Loucy (cell line): ENCODE data around the gene ZFYVE28.

Experiments
- H2AFZ ChIP-seq: fragments of 200-600 bp; sonication (generic); 2 replicates; pipeline ENCODE4 v1.6.0; 2016; ENCODE audit warnings: antibody characterized with exemption, mild to moderate bottlenecking, low read length, moderate library complexity
- H3F3A ChIP-seq: fragments of 200-600 bp; 2 replicates; pipeline ENCODE4 v1.6.0; 2016; ENCODE audit warnings: antibody characterized with exemption, low read depth, mild to moderate bottlenecking
- H3K27me3 ChIP-seq: fragments of 200-600 bp; sonication (generic); 2 replicates; pipeline ENCODE4 v1.6.1; 2014; ENCODE audit warnings: low read length, mild to moderate bottlenecking; ENCODE audit not compliant: insufficient read depth, poor library complexity, severe bottlenecking
- H3K36me3 ChIP-seq: fragments of 200-600 bp; sonication (generic); 2 replicates; pipeline ENCODE4 v1.6.1; 2016; ENCODE audit warnings: low read length; ENCODE audit not compliant: insufficient read depth
- H3K4me1 ChIP-seq: fragments of 200-600 bp; sonication (generic); 2 replicates; pipeline ENCODE4 v1.5.1; 2014; ENCODE audit warnings: low read length, mild to moderate bottlenecking; ENCODE audit not compliant: insufficient read depth, poor library complexity, severe bottlenecking
- H3K4me2 ChIP-seq: fragments of 200-600 bp; sonication (generic); 2 replicates; pipeline ENCODE4 v1.6.0; 2014; ENCODE audit warnings: antibody characterized with exemption, low read length, low read depth, mild to moderate bottlenecking; ENCODE audit not compliant: poor library complexity, severe bottlenecking
- H3K4me3 ChIP-seq: fragments of 200-600 bp; sonication (generic); 2 replicates; pipeline ENCODE4 v1.5.1; 2014; ENCODE audit warnings: low read length, mild to moderate bottlenecking, mixed read lengths; ENCODE audit not compliant: poor library complexity, severe bottlenecking
- H3K79me2 ChIP-seq: fragments of 200-600 bp; sonication (generic); 2 replicates; pipeline ENCODE4 v1.6.1; 2014; ENCODE audit warnings: low read length; ENCODE audit not compliant: insufficient read depth
- H3K9ac ChIP-seq: fragments of 200-600 bp; sonication (generic); 2 replicates; pipeline ENCODE4 v1.6.0; 2014; ENCODE audit warnings: mild to moderate bottlenecking, low read depth, low read length, moderate library complexity; ENCODE audit not compliant: poor library complexity, severe bottlenecking
- H3K9me2 ChIP-seq: fragments of 200-600 bp; sonication (generic); replicated peaks from 2 replicates; pipeline ENCODE4 v1.6.1; 2016; ENCODE audit warnings: low read depth, low read length, mixed read lengths
- H3K9me3 ChIP-seq: fragments of 200-600 bp; sonication (generic); 2 replicates; pipeline ENCODE4 v1.6.1; 2014; ENCODE audit warnings: mild to moderate bottlenecking, antibody characterized with exemption, low read length, low read depth; ENCODE audit not compliant: insufficient read depth
- H4K20me1 ChIP-seq: fragments of 200-600 bp; sonication (generic); 2 replicates; pipeline ENCODE4 v1.6.0; 2014; ENCODE audit warnings: antibody characterized with exemption, low read length, mild to moderate bottlenecking; ENCODE audit not compliant: insufficient read depth, poor library complexity, severe bottlenecking
- CTCF ChIP-seq: fragments of 200-600 bp; sonication (generic); conservative IDR thresholded peaks from 2 replicates; pipeline ENCODE4 v1.5.1; 2014; ENCODE audit warnings: mild to moderate bottlenecking, antibody characterized with exemption, low read length
- EZH2phosphoT487 ChIP-seq: fragments of 200-600 bp; IDR thresholded peaks from 2 replicates; pipeline ENCODE4 v1.6.1; 2018; ENCODE audit warnings: antibody characterized with exemption, mild to moderate bottlenecking, moderate library complexity, borderline replicate concordance

The ZFYVE28 gene

GRCh38 chr4:2261853-2262144 is 156.6 kb downstream of the ZFYVE28 start, which contains the start of gene MXD4:
MXD4 (minus strand) TSS chr4:2262109; CDS start chr4:2261980, 129 bp downstream.
- Histone ChIP-seq H3K4me2 (peak within 1 kb of the TSS; percentile 97), H3K9ac (peak within 1 kb of the TSS; percentile 97), H4K20me1 (peaks cover 35% of the 10 kb centered on the region), H3K9me2 (no peaks in the 10 kb centered on the region), H3K27me3 (no peaks in the 10 kb centered on the region), H3K9me3 (no peaks in the 10 kb centered on the region), H3K79me2 (peaks cover 49% of the 10 kb centered on the region), H2AFZ (peak within 1 kb of the TSS; percentile 84), H3K36me3 (no peaks in the 10 kb centered on the region), H3K4me3 (peak within 1 kb of the TSS; percentile 92), H3K4me1 (peaks cover 22% of the 10 kb centered on the region), H3F3A (no peaks in the 10 kb centered on the region)
- TF ChIP-seq CTCF (no peak), EZH2phosphoT487 (no peak)

- Histone ChIP-seq H3K9ac (peak overlapping the region; percentile 79), H3K4me1 (peaks cover 22% of the 10 kb centered on the region), H3K4me3 (peak overlapping the region; percentile 92), H3K27me3 (no peaks in the 10 kb centered on the region), H4K20me1 (peaks cover 38% of the 10 kb centered on the region), H3K36me3 (peaks cover 2% of the 10 kb centered on the region; the same call in 1 of the 2 replicates), H3K9me3 (no peaks in the 10 kb centered on the region), H3K4me2 (peak overlapping the region; percentile 87), H3F3A (no peaks in the 10 kb centered on the region), H3K79me2 (peaks cover 54% of the 10 kb centered on the region), H3K9me2 (no peaks in the 10 kb centered on the region), H2AFZ (no peak overlapping the region)
- TF ChIP-seq CTCF (no peak), EZH2phosphoT487 (no peak)
Measured at GRCh38 chr4:2261110-2261852, 157.2 kb downstream of the ZFYVE28 start.

- no peaks in the 10 kb centered on the region for H3K9me2 ChIP-seq
- H3K4me2 ChIP-seq: peak overlapping the region; percentile 87
- H3K27me3 ChIP-seq: no peaks in the 10 kb centered on the region
- H3K36me3 ChIP-seq: peaks cover 3% of the 10 kb centered on the region; the same call in 1 of the 2 replicates
- H2AFZ ChIP-seq: no peak overlapping the region
- peak overlapping the region; percentile 79 for H3K9ac ChIP-seq
- no peaks in the 10 kb centered on the region for H3F3A ChIP-seq
- H4K20me1 ChIP-seq: peaks cover 46% of the 10 kb centered on the region
- peaks cover 22% of the 10 kb centered on the region for H3K4me1 ChIP-seq
- H3K4me3 ChIP-seq: peak overlapping the region; percentile 92
- no peak for TF ChIP-seq CTCF
- no peak for TF ChIP-seq EZH2phosphoT487
- peaks cover 58% of the 10 kb centered on the region for H3K79me2 ChIP-seq
- H3K9me3 ChIP-seq: no peaks in the 10 kb centered on the region
Measured at GRCh38 chr4:2260344-2261109, 157.9 kb downstream of the ZFYVE28 start.
